Mammary epithelial cell (primary cell): ENCODE data around the gene MIAT.

Source experiments
- EZH2 ChIP-seq: IDR thresholded peaks from 2 replicates; pipeline ENCODE4 v1.6.1; 2012; ENCODE audit warnings: low read length, inconsistent platforms, borderline replicate concordance
- TF ChIP-seq, protein P1 (sequence below), 2 donors: IDR thresholded peaks in 1 of 2; conservative IDR thresholded peaks in 1 of 2; 2 replicates each; pipeline ENCODE4 v1.5.1; 2011 to 2012; ENCODE audit warnings: inconsistent platforms in 2 of 2, low read length in 2 of 2, mild to moderate bottlenecking in 2 of 2, control low read depth in 1 of 2, low read depth in 1 of 2; ENCODE audit not compliant: insufficient read depth in 1 of 2; ENCODE audit errors: extremely low read depth in 1 of 2

DNA sequence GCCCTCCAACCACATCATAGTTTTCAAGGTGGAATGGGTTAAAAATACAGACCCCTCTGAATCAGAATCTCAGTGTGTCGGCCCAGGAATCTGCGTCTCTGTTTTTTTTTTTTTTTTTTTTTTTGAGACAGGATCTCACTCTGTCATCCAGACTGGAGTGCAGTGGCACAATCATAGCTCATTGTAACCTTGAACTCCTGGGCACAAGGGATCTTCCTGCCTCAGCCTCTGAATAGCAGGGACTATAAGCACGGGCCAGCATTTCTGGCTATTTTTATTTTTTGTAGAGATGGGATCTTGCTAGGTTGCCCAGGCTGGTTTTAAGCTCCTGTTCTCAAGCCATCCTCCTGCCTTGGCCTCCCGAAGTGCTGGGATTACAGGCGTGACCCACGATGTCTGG lies 28.2 kb downstream of the MIAT start:
- TF ChIP-seq, protein P1, sequence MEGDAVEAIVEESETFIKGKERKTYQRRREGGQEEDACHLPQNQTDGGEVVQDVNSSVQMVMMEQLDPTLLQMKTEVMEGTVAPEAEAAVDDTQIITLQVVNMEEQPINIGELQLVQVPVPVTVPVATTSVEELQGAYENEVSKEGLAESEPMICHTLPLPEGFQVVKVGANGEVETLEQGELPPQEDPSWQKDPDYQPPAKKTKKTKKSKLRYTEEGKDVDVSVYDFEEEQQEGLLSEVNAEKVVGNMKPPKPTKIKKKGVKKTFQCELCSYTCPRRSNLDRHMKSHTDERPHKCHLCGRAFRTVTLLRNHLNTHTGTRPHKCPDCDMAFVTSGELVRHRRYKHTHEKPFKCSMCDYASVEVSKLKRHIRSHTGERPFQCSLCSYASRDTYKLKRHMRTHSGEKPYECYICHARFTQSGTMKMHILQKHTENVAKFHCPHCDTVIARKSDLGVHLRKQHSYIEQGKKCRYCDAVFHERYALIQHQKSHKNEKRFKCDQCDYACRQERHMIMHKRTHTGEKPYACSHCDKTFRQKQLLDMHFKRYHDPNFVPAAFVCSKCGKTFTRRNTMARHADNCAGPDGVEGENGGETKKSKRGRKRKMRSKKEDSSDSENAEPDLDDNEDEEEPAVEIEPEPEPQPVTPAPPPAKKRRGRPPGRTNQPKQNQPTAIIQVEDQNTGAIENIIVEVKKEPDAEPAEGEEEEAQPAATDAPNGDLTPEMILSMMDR (conservative IDR thresholded peaks at IDR 0.05 in 1 of 2, IDR thresholded peaks at IDR 0.05 in 1 of 2; ENCODE audit: extremely low read depth in 1 of 2, insufficient read depth in 1 of 2, low read depth in 1 of 2, low read length in 2 of 2): no peak
- TF ChIP-seq EZH2: no peak
